ENCODE data around the gene RPL22. TPM values are rescaled to one million over a fixed set of nuclear protein-coding genes. Genes with fewer than 3 reads are reported as not detected.

Gene RPL22
- total RNA-seq, 1 experiment from 2014 or later: 309 TPM

DNA sequence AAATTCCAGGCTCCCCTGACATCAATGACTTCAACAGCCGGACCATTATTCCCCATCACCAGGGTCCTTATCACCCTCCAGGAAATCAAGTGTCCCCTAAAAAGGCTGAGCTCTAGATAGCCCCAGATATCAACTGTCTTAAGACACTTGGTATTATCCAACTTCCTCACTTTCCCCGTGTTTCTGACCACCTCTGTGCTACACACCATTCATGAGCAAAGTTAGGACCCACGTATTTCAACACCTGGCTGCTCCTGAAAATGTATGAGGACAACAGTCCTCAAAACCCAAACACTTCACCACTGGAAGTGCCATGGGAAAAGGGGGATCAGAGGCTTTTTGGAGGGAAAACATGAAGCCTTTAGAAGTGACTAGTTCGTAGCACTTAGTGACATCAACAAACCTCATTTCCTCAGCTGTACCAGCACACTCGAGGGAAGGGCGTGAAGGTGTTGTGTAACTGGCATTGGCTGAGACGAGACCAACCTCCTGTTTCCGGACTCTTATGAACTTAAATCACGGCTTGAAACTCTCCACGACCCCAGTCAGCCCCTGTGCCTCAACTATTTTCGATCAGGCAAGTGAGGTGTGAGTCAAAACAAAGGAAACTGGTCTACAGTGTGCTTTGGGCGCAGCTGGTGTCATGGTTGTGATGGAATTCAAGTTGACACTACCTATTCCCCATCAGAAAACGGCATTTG is 15.2 kb downstream of the RPL22 start:
- peaks cover 53% of the 10 kb centered on the region for H3K4me1 ChIP-seq (ENCODE audit: control insufficient read depth, insufficient read depth, low read length)
- H3K36me3 ChIP-seq (ENCODE audit: control insufficient read depth, insufficient read depth, low read length): 0 out of 2 replicates have a peak, but pooled peaks cover 2% of the 10 kb centered on the region
- in situ Hi-C loops (cut with HindIII; ENCODE audit: low pct_unique_long_range_greater_than_20kb, low sequenced_read_pairs) (no loop called here), intact Hi-C loops (cut with micrococcal nuclease; ENCODE audit: unreplicated experiment) (loop anchor here (5.0 kb wide), 2 partner anchors 77 to 132 kb away; no protein-coding TSS in a partner anchor)
- DNase-seq (ENCODE audit: low read depth, low spot score) (no peak), ATAC-seq (no peak)
- no peak overlapping the region for H3K4me3 ChIP-seq (ENCODE audit: low read depth in 2 of 2, low read length in 2 of 2)
- ChIA-PET POLR2A (no interaction called here), CTCF (interaction anchor here (0.6 kb wide), 1 partner anchor 9 kb away, joined by 13 read pairs; no protein-coding TSS in a partner anchor)
- TF ChIP-seq POLR2AphosphoS5 (IDR thresholded peaks at IDR 0.05; ENCODE audit: low read depth, low read length): peak; percentile 62
- no peak for TF ChIP-seq REST (IDR thresholded peaks at IDR 0.05; ENCODE audit: insufficient read depth in 1 of 2, low read depth in 2 of 2, low read length in 1 of 2)
- H3K27me3 ChIP-seq (ENCODE audit: control insufficient read depth, insufficient read depth, low read length): no peaks in the 10 kb centered on the region
- H3K27ac ChIP-seq (ENCODE audit: low read length): peak overlapping the region; percentile 79
- H3K9me3 ChIP-seq (ENCODE audit: control insufficient read depth, insufficient read depth, low read depth, low read length): no peaks in the 10 kb centered on the region
- no TSS peak for BruUV-seq (replicated peaks)

DNA sequence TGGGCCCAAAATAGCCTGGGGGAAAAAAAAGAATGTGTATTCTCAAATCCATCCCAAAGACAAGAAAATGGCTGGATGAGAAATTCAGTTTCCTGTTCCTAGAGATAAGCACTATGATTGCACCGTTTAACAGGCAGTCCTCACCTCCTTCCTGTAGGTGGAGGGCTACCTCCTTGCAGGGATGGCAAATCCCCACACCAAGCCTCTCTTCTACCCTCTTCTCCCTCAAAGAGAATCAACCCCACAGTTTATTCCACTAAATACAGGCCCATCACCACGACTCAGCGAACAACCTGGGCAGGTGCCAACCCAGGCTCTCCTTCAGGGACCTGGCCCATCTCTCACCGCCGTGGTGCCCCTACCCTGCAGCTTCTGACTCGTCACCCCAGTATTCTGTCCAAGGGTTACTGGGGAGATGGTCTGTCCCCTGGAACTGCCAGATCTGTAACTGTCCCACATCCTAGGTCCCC is 15.8 kb downstream of the RPL22 start:
- 0 out of 2 replicates have a peak, but pooled peaks cover 2% of the 10 kb centered on the region for H3K36me3 ChIP-seq (ENCODE audit: control insufficient read depth, insufficient read depth, low read length)
- ChIA-PET CTCF (interaction anchor here (3.0 kb wide), 1 partner anchor 21 kb away, joined by 20 read pairs; no protein-coding TSS in a partner anchor), POLR2A (interaction anchor here (1.5 kb wide), 1 partner anchor 15 kb away, joined by 5 read pairs; no protein-coding TSS in a partner anchor)
- DNase-seq (ENCODE audit: low read depth, low spot score) (no peak), ATAC-seq (peak; percentile 19)
- H3K27me3 ChIP-seq (ENCODE audit: control insufficient read depth, insufficient read depth, low read length): no peaks in the 10 kb centered on the region
- no TSS peak for BruUV-seq (replicated peaks)
- in situ Hi-C loops (cut with HindIII; ENCODE audit: low pct_unique_long_range_greater_than_20kb, low sequenced_read_pairs): no loop called here
- intact Hi-C loops (cut with micrococcal nuclease; ENCODE audit: unreplicated experiment): loop anchor here (5.0 kb wide), 2 partner anchors 76 to 131 kb away; no protein-coding TSS in a partner anchor
- H3K4me3 ChIP-seq (ENCODE audit: low read depth in 2 of 2, low read length in 2 of 2): no peak overlapping the region
- TF ChIP-seq POLR2AphosphoS5 (IDR thresholded peaks at IDR 0.05; ENCODE audit: low read depth, low read length) (no peak; the same call in 1 of the 2 replicates), SIN3A (IDR thresholded peaks at IDR 0.05; ENCODE audit: borderline replicate concordance, insufficient read depth, low read depth, low read length) (no peak), TCF7L2 (IDR thresholded peaks at IDR 0.05; ENCODE audit: low read depth, low read length) (no peak), REST (IDR thresholded peaks at IDR 0.05; ENCODE audit: insufficient read depth in 1 of 2, low read depth in 2 of 2, low read length in 1 of 2) (no peak), CTCF (IDR thresholded peaks at IDR 0.05) (peak; percentile 64)
- peaks cover 56% of the 10 kb centered on the region for H3K4me1 ChIP-seq (ENCODE audit: control insufficient read depth, insufficient read depth, low read length)
- H3K27ac ChIP-seq (ENCODE audit: low read length): peak overlapping the region; percentile 79
- no peaks in the 10 kb centered on the region for H3K9me3 ChIP-seq (ENCODE audit: control insufficient read depth, insufficient read depth, low read depth, low read length)

All from Panc1 (cell line).